Skeletal muscle satellite cell (primary cell): ENCODE results near the gene FANK1.

Experiments
- H3K27me3 ChIP-seq: 2 replicates; pipeline ENCODE4 v1.7.0; 2013; ENCODE audit warnings: low read length; ENCODE audit not compliant: control insufficient read depth, insufficient read depth
- H3K36me3 ChIP-seq: 2 replicates; pipeline ENCODE4 v1.7.0; 2013; ENCODE audit warnings: mild to moderate bottlenecking, control low read depth, low read length; ENCODE audit not compliant: insufficient read depth
- H3K4me1 ChIP-seq: 2 replicates; pipeline ENCODE4 v1.7.0; 2013; ENCODE audit warnings: low read length; ENCODE audit not compliant: control insufficient read depth, insufficient read depth
- H3K4me2 ChIP-seq: 2 replicates; pipeline ENCODE4 v1.7.0; 2013; ENCODE audit warnings: mild to moderate bottlenecking, low read length
- H3K4me3 ChIP-seq: 2 replicates; pipeline ENCODE4 v1.7.0; 2013; ENCODE audit warnings: low read length
- H3K9ac ChIP-seq: 2 replicates; pipeline ENCODE4 v1.7.0; 2013; ENCODE audit warnings: mild to moderate bottlenecking, low read depth, low read length, moderate library complexity
- H3K9me3 ChIP-seq: replicated peaks from 2 replicates; pipeline ENCODE4 v1.7.0; 2013; ENCODE audit warnings: mild to moderate bottlenecking, control low read depth, low read length

FANK1 gene

DNA sequence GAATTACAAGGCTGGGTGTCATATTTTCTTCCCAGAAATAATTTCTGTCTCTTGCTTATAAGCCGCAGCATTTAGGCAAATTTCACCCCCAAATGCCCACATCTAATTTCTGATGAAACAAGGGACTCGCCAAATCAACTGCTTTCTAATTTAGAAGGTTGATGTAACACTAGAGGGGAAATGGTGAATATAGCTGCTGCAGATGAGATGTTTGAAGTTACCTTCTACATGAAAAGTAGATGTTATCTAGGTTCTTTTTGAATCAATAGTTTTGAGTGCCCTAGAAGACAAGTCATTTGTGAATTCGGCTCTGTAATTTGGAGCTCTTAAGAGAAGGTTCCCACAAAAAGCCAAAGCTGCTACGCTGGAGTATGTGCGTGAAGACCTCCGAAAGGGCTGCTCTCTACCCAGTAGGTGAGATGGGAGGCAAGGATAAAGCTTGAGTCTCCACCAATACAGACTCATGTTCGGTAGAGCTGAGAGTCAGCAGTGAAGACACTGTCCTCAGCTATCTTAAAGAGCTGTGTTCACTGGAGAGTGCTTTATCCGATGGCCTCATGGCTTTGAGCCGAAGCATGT, 99.5 kb downstream of the FANK1 start:
- H3K27me3 ChIP-seq: no peaks in the 10 kb centered on the region
- H3K9me3 ChIP-seq: no peaks in the 10 kb centered on the region
- H3K36me3 ChIP-seq: no peaks in the 10 kb centered on the region
- no peak overlapping the region for H3K4me3 ChIP-seq
- no peak overlapping the region for H3K4me2 ChIP-seq
- no peak overlapping the region for H3K9ac ChIP-seq
- H3K4me1 ChIP-seq: no peaks in the 10 kb centered on the region

DNA sequence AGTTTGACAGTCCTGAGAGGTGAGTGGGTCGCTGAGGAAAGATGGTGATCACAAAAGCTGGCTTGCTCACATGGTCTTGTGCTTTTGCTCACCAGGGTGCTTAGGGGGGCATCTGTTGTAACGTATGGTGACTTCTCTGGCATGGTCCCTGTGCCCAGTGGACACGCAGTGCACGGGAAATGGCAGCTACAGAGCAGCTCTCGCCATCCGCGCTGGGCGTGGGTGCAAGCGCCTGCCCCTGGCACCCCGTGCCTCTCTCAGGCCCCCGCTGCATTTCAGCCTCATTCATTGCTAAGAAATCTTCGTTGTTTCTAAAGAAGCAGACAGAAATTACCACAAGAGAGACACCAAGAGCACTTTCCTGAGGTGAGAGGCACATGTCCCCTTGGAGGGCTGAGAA, 101.2 kb downstream of the FANK1 start:
- Histone ChIP-seq H3K27me3 (no peaks in the 10 kb centered on the region), H3K4me3 (no peak overlapping the region), H3K4me2 (no peak overlapping the region), H3K36me3 (no peaks in the 10 kb centered on the region), H3K9me3 (no peaks in the 10 kb centered on the region), H3K9ac (no peak overlapping the region), H3K4me1 (no peaks in the 10 kb centered on the region)

DNA sequence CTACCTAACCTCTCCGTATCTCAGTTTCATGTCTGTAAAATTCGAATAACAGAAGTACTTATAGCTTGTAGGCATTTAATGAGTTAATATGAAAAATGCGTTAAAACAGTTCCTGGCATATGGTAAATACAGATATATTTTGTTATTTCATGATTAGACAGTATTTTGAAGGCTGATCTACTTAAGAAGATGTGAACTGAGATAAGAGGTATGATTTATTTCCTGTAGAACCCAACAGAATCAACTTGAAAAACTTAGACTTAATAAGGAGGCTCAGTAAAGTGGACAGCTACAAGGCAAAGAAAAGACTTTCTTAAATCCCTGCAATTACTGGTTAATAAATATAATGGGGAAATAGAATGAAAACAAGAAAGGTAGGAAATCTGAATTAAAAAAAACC, 103.3 kb downstream of the FANK1 start:
- H3K4me3 ChIP-seq: no peak overlapping the region
- H3K27me3 ChIP-seq: no peaks in the 10 kb centered on the region
- no peak overlapping the region for H3K9ac ChIP-seq
- no peaks in the 10 kb centered on the region for H3K4me1 ChIP-seq
- no peaks in the 10 kb centered on the region for H3K36me3 ChIP-seq
- H3K9me3 ChIP-seq: no peaks in the 10 kb centered on the region
- no peak overlapping the region for H3K4me2 ChIP-seq

DNA sequence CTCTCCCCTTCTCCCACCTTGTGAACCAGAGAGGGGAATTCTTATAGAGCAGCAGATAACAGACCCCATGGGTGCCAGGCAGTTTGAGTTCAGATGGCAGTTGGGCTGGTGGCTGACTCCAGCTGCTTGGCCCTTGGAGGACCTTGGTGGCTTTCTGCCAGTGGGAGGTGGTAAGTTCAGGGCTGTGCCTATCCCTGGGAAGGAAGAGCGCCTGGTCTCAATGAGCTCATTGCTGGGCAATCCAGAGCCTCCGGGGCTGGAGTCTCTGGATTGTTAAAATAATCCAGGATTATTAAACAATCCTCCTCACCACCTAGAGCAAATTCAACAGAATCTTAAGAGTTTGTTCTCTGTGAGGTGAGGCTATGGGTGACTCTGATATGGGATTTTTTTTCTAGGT, 105.2 kb downstream of the FANK1 start:
- Histone ChIP-seq H3K36me3 (no peaks in the 10 kb centered on the region), H3K4me2 (no peak overlapping the region), H3K27me3 (no peaks in the 10 kb centered on the region), H3K9me3 (no peaks in the 10 kb centered on the region), H3K9ac (no peak overlapping the region), H3K4me3 (no peak overlapping the region), H3K4me1 (no peaks in the 10 kb centered on the region)

DNA sequence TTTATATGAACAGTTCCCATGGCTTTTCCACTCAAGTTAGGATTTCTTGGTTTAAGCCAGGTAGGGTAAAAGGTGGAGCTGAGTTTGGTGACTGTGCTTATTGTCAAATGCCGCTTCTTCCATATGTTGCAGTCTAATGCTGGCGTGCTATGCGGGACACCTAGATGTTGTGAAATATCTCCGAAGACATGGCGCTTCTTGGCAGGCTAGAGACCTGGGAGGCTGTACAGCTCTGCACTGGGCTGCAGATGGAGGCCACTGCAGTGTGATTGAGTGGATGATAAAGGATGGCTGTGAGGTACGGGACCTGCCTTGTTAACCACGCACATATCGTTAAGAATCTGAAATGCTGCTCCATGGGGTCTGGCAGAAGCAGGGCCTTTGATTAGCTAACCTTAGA, 108.4 kb downstream of the FANK1 start:
- H3K9ac ChIP-seq: no peak overlapping the region
- no peaks in the 10 kb centered on the region for H3K4me1 ChIP-seq
- no peaks in the 10 kb centered on the region for H3K9me3 ChIP-seq
- H3K36me3 ChIP-seq: no peaks in the 10 kb centered on the region
- no peaks in the 10 kb centered on the region for H3K27me3 ChIP-seq
- H3K4me3 ChIP-seq: no peak overlapping the region
- H3K4me2 ChIP-seq: no peak overlapping the region

DNA sequence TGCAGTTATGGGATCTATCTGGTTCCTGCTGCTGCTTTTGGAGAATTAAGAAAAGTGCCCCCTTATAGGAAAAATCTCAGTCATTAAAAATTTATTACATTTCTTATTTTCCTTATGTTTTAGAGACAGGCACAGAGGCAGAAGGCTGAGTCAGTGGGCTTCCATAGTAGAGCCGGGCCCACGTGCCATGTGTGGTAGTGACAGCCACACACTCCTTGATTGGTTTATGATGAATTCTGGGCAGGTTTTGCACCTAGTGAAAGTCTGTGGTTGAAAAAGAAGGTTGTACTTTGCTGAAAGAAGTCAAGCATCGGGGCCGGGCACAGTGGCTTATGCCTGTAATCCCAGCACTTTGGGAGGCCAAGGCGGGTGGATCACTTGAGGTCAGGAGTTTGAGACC, 109.9 kb downstream of the FANK1 start:
- Histone ChIP-seq H3K4me3 (no peak overlapping the region), H3K36me3 (no peaks in the 10 kb centered on the region), H3K4me1 (no peaks in the 10 kb centered on the region), H3K4me2 (no peak overlapping the region), H3K9ac (no peak overlapping the region), H3K27me3 (no peaks in the 10 kb centered on the region), H3K9me3 (no peaks in the 10 kb centered on the region)

DNA sequence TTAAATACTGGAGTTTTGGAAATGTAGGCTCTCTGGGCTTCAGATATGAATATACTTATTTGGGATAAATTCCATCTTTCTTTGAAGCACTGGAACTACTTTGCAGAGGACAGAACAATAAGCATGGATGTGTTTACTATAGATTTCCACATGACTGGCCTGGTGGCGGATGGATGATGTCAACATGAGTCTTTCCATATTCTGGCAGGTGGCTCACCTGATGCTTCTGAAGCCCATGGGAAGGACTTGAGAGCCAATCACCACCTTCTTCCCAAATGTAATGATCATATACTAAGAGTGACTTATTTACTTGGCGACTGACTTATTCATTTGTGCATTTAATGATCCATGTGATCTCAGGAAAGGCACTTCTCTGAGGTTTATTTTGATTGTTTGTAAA, 110.5 kb downstream of the FANK1 start:
- Histone ChIP-seq H3K4me3 (no peak overlapping the region), H3K36me3 (no peaks in the 10 kb centered on the region), H3K9me3 (no peaks in the 10 kb centered on the region), H3K9ac (no peak overlapping the region), H3K4me2 (no peak overlapping the region), H3K4me1 (no peaks in the 10 kb centered on the region), H3K27me3 (no peaks in the 10 kb centered on the region)

DNA sequence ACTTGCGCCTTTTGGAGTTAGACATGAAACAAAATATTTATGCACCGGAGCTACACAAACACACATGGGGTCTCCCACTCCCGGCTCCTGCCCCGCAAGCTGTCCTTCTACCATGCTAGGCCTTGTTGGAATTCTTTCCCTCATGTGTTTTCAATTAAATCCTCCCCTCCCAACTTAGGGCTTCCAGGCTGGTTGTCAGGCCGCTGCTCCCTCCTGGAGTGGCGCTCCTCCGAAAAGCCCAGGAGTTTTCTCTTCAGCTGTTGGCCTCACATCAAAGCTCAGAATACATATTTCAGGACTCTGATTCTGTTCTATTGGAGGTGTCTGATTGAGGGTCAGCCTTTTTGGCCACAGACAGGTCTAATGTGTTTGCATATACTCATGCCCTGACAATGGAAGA, 113.3 kb downstream of the FANK1 start:
- no peaks in the 10 kb centered on the region for H3K36me3 ChIP-seq
- peaks cover 26% of the 10 kb centered on the region for H3K4me1 ChIP-seq
- no peaks in the 10 kb centered on the region for H3K27me3 ChIP-seq
- H3K9ac ChIP-seq: no peak overlapping the region
- H3K4me3 ChIP-seq: no peak overlapping the region
- H3K9me3 ChIP-seq: no peaks in the 10 kb centered on the region
- H3K4me2 ChIP-seq: no peak overlapping the region

DNA sequence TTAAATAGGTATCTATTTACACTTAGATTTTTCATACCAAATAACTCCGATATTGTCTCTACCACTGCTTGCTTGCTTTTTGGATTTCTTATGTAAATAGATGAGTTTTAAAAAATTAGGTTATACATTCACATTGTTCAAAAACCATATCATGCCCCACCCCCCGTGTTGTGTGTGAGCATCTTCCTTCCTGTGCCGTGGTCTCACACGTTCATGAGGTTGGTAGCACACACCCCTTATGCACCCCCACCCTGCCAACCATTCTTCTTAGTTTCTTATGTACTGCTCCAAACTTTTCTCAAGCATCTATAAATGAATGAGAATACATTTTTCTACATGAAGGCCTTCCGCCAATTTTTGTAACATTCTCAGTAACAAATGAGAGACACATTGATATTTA, 115.6 kb downstream of the FANK1 start:
- Histone ChIP-seq H3K4me2 (no peak overlapping the region), H3K4me1 (peaks cover 26% of the 10 kb centered on the region), H3K36me3 (peaks cover 12% of the 10 kb centered on the region), H3K4me3 (no peak overlapping the region), H3K9ac (no peak overlapping the region), H3K9me3 (no peaks in the 10 kb centered on the region), H3K27me3 (no peaks in the 10 kb centered on the region)

DNA sequence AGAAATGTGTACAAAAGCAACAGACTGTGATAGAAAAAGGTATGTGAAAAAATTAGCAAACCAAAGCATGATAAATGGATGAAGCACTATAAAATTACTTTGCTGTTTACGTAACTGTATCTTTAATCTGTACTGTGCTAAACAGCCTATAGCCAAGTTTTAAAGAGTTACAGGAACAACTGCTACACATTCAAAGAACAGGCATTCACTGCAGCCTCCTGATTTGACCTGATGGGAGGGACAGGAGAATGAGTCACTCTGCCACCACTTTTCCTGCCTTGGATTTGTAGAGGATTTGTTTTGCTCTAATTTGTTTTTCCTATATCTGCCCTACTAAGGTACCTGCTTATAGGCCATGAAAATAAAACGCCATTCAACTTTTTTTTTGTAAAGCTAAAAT, 116.1 kb downstream of the FANK1 start:
- H3K4me1 ChIP-seq: peaks cover 26% of the 10 kb centered on the region
- H3K4me3 ChIP-seq: no peak overlapping the region
- H3K27me3 ChIP-seq: no peaks in the 10 kb centered on the region
- H3K9ac ChIP-seq: no peak overlapping the region
- H3K36me3 ChIP-seq: peaks cover 13% of the 10 kb centered on the region
- H3K9me3 ChIP-seq: no peaks in the 10 kb centered on the region
- no peak overlapping the region for H3K4me2 ChIP-seq

DNA sequence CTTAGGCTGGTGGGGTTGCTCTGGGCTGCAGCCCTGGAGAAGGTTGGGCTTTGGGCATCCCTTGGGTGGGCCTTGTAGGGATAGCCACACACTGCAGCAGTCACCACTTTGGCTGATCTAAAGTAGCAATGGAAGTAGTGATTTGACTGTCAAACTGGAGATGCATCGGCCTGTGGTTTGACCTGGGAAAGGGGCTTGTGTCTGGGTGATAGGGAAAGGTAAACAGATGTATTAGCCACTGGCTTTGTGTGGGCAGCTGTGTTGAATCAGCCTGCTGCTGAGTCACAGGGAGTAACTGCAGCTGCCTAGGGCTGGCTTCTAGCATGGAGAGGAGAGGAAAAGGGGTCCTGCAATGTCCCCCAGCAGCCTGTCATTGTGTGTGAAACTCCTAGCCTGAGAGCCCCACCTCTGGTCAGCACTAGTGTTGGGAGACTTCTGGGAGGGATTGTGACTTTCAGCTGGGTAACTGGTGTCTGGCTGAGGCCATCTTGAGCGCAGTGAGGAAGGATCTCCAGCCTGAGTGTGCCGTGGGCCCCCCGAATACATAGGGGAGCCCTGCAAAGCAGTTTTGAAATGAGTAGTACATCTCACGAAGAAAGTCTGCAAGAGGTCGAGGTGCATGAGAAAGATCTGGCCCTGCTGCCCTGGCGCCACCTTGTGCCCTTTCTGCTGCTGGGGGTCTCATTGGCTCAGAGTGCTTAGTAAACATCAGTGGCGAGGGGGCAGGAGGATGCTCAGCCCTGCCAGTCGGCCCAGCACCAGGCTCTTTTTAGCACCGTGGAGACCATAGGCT, 117.3 kb downstream of the FANK1 start:
- no peaks in the 10 kb centered on the region for H3K27me3 ChIP-seq
- H3K9ac ChIP-seq: no peak overlapping the region
- H3K36me3 ChIP-seq: peaks cover 16% of the 10 kb centered on the region
- no peaks in the 10 kb centered on the region for H3K9me3 ChIP-seq
- peaks cover 26% of the 10 kb centered on the region for H3K4me1 ChIP-seq
- peak overlapping the region; percentile 57 for H3K4me2 ChIP-seq
- peak overlapping the region; percentile 16 for H3K4me3 ChIP-seq

DNA sequence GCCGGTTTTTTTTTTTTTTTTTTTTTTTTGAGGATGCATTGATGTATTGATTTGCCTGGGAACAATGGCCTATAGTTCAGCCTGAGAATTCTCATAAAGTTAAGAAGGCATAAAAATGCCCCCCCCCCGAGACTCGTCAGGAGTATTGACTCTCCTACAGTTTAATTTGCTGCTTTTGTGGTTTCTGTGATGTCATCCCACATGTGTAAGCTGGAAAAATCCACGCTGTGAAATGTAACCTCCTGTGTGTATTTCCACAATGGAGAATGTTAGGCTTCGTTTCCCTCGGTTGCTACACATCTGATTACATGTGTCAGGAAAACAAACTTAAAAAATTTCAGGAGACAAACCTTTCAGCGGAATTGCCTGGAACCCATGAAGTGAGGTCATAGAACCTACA, 117.9 kb downstream of the FANK1 start:
- Histone ChIP-seq H3K36me3 (peaks cover 23% of the 10 kb centered on the region), H3K4me2 (no peak overlapping the region), H3K27me3 (no peaks in the 10 kb centered on the region), H3K4me3 (no peak overlapping the region), H3K4me1 (peaks cover 26% of the 10 kb centered on the region), H3K9me3 (no peaks in the 10 kb centered on the region), H3K9ac (no peak overlapping the region)
